Forelimb muscle (tissue), 1 donor: ENCODE results near the gene USF1. TPM values are rescaled to one million over a fixed set of nuclear protein-coding genes. Genes with fewer than 3 reads are reported as not detected.

Experiments used
- DNase-seq: peaks from one replicate; pipeline ENCODE4 v3.0.0-alpha.2; 2013; ENCODE audit warnings: low read depth
- polyA plus RNA-seq: library from polyadenylated mRNA; unstranded; fragments of 120-200 nt; gene quantifications from one replicate; pipeline ENCODE4 v1.2.1, GENCODE V29; 2013; ENCODE audit not compliant: insufficient read length

Gene USF1
- polyA plus RNA-seq, result 33.5 TPM

- peak; percentile 90 for DNase-seq
Observed at GRCh38 chr1:161045736-161046604, at the start of gene USF1. Gene USF1 (minus strand): TSS chr1:161045977. CDS start chr1:161043275, 2,702 bp downstream.

- no peak for DNase-seq
Observed at GRCh38 chr1:161095230-161095629, 49.5 kb upstream of the USF1 start.

GRCh38 chr1:161094481-161094880 lies 48.7 kb upstream of the USF1 start:
- DNase-seq, result no peak

- no peak for DNase-seq
Observed at GRCh38 chr1:161092621-161093028, 46.8 kb upstream of the USF1 start.

GRCh38 chr1:161091796-161092507 lies 46.2 kb upstream of the USF1 start:
- no peak for DNase-seq

- DNase-seq, result no peak
Observed at GRCh38 chr1:161091093-161091492, 45.3 kb upstream of the USF1 start.

GRCh38 chr1:161090617-161091016 lies 44.8 kb upstream of the USF1 start:
- DNase-seq, result no peak

GRCh38 chr1:161089938-161090337 lies 44.2 kb upstream of the USF1 start:
- no peak for DNase-seq

- DNase-seq, result no peak
Observed at GRCh38 chr1:161089251-161089924, 43.6 kb upstream of the USF1 start, which contains the start of gene NECTIN4. Gene NECTIN4 (minus strand): TSS chr1:161089558. CDS start chr1:161089296, 262 bp downstream.

- no peak for DNase-seq
Observed at GRCh38 chr1:161088587-161089110, 42.9 kb upstream of the USF1 start.

GRCh38 chr1:161086457-161086856 lies 40.7 kb upstream of the USF1 start:
- DNase-seq, result no peak

- no peak for DNase-seq
Observed at GRCh38 chr1:161085165-161085564, 39.4 kb upstream of the USF1 start.

- no peak for DNase-seq
Observed at GRCh38 chr1:161084597-161084988, 38.8 kb upstream of the USF1 start.

GRCh38 chr1:161083748-161084596 lies 38.2 kb upstream of the USF1 start:
- no peak for DNase-seq

GRCh38 chr1:161082996-161083747 lies 37.4 kb upstream of the USF1 start:
- DNase-seq, result no peak

- no peak for DNase-seq
Observed at GRCh38 chr1:161082483-161082882, 36.7 kb upstream of the USF1 start.

GRCh38 chr1:161081519-161081918 lies 35.7 kb upstream of the USF1 start:
- no peak for DNase-seq

GRCh38 chr1:161080441-161081405 lies 34.9 kb upstream of the USF1 start:
- DNase-seq, result no peak
